Left lobe of liver (tissue), 2 donors: ENCODE measurements around the gene PRTG. TPM values are rescaled to one million over a fixed set of nuclear protein-coding genes. Genes with fewer than 3 reads are reported as not detected.
"Not testable (repeated sequence)": the region's sequence is repeated elsewhere in the genome, so short reads cannot be mapped to it uniquely, and the experiment has no call there.

Experiments used
- ATAC-seq: fragments of 200-7000 bp; cut with Tn5 transposase; one replicate; pipeline ENCODE4 v1.9.1; 2020; ENCODE audit warnings: mild to moderate bottlenecking, moderate library complexity
- DNase-seq: peaks from one replicate; pipeline ENCODE4 v3.0.0-alpha.2; 2020; ENCODE audit warnings: low spot score
- total RNA-seq: library from RNA; stranded (reverse); gene quantifications from one replicate; pipeline ENCODE4 v1.2.1, GENCODE V29; 2021
- donor health status: DM: no; HTN: no; CAD: no; lungs with moderate emphysema.
- donor health status: DM: no; HTN: yes; CAD: no.

The PRTG gene
- total RNA-seq, 1 donor from 2014 or later, result 0.23 TPM

GRCh38 chr15:55743729-55744655 is 1.0 kb upstream of the PRTG start:
- no peak for ATAC-seq
- no peak for DNase-seq

GRCh38 chr15:55742498-55742926 is 440 bp downstream of the PRTG start:
- ATAC-seq (peak; percentile 79), DNase-seq (no peak)

GRCh38 chr15:55741833-55742497 is 987 bp downstream of the PRTG start:
- DNase-seq (no peak), ATAC-seq (no peak)

- ATAC-seq (no peak), DNase-seq (no peak)
Measured at GRCh38 chr15:55740981-55741832, 1.7 kb downstream of the PRTG start.

GRCh38 chr15:55740359-55740878 is 2.5 kb downstream of the PRTG start:
- DNase-seq (no peak), ATAC-seq (no peak)

GRCh38 chr15:55739641-55740040 is 3.3 kb downstream of the PRTG start:
- no peak for DNase-seq
- no peak for ATAC-seq

GRCh38 chr15:55738715-55739114 is 4.2 kb downstream of the PRTG start:
- no peak for DNase-seq
- ATAC-seq, result no peak

GRCh38 chr15:55737373-55737772 is 5.6 kb downstream of the PRTG start:
- ATAC-seq (no peak), DNase-seq (no peak)

- ATAC-seq (no peak), DNase-seq (no peak)
Measured at GRCh38 chr15:55736756-55737155, 6.2 kb downstream of the PRTG start.

- DNase-seq, result no peak
- ATAC-seq, result no peak
Measured at GRCh38 chr15:55734641-55735040, 8.3 kb downstream of the PRTG start.

- not testable (repeated sequence) for DNase-seq
Measured at GRCh38 chr15:55733461-55733860, 9.5 kb downstream of the PRTG start.

GRCh38 chr15:55721554-55722185 is 21.3 kb downstream of the PRTG start:
- DNase-seq, result no peak
- no peak for ATAC-seq

More at GRCh38 chr15:55733461-55733860, 9.5 kb downstream of the PRTG start:
- not testable (repeated sequence) for ATAC-seq

GRCh38 chr15:55715355-55716076 is 27.4 kb downstream of the PRTG start:
- no peak for DNase-seq
- no peak for ATAC-seq

GRCh38 chr15:55714064-55714463 is 28.9 kb downstream of the PRTG start:
- no peak for ATAC-seq
- DNase-seq, result no peak

GRCh38 chr15:55712363-55712762 is 30.6 kb downstream of the PRTG start:
- DNase-seq, result no peak
- ATAC-seq, result no peak

- ATAC-seq (no peak), DNase-seq (no peak)
Measured at GRCh38 chr15:55710286-55710685, 32.7 kb downstream of the PRTG start.

- ATAC-seq (no peak), DNase-seq (no peak)
Measured at GRCh38 chr15:55709458-55709857, 33.5 kb downstream of the PRTG start.

- ATAC-seq (no peak), DNase-seq (no peak)
Measured at GRCh38 chr15:55708720-55709119, 34.2 kb downstream of the PRTG start.

GRCh38 chr15:55707951-55708350 is 35.0 kb downstream of the PRTG start:
- DNase-seq, result no peak
- ATAC-seq, result no peak

- no peak for DNase-seq
- ATAC-seq, result no peak
Measured at GRCh38 chr15:55707518-55707917, 35.4 kb downstream of the PRTG start.
